HG03558 (cell line): ENCODE results near the gene KRTAP1-4.
"Not testable (repeated sequence)": the region's sequence is repeated elsewhere in the genome, so short reads cannot be mapped to it uniquely, and the experiment has no call there.

ENCODE experiments used
- ATAC-seq: cut with Tn5 transposase; IDR thresholded peaks from one replicate; pipeline ENCODE4 v1.9.1; 2021; ENCODE audit warnings: moderate number of reproducible peaks; ENCODE audit not compliant: unreplicated experiment; ENCODE audit errors: extremely low read depth

Gene KRTAP1-4, protein sequence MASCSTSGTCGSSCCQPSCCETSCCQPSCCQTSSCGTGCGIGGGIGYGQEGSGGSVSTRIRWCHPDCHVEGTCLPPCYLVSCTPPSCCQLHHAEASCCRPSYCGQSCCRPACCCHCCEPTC

DNA sequence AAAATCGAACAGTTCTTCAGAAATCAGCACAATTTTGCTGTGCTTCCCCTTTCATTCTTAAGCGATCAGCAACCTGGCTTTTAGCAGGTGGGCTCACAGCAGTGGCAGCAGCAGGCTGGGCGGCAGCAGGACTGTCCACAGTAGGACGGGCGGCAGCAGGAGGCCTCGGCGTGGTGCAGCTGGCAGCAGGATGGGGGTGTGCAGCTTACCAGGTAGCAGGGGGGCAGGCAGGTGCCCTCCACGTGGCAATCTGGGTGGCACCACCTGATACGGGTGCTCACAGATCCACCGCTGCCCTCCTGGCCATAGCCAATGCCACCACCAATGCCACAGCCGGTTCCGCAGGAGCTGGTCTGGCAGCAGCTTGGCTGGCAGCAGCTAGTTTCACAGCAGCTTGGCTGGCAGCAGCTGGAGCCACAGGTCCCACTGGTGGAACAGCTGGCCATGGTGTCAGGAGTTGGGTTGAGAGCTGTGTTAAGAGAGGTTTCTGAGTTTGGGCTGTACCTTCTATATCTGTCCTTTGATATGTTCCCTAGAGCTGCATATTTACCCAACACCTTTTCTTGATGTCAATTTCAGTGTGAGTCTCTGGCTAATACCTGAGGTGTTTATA is at the start of gene KRTAP1-4:
Gene KRTAP1-4, minus strand, starts transcription at position 563 of the 613 bp plus-strand sequence. Its CDS starts 117 bp downstream, at position 446.
- ATAC-seq = no peak

DNA sequence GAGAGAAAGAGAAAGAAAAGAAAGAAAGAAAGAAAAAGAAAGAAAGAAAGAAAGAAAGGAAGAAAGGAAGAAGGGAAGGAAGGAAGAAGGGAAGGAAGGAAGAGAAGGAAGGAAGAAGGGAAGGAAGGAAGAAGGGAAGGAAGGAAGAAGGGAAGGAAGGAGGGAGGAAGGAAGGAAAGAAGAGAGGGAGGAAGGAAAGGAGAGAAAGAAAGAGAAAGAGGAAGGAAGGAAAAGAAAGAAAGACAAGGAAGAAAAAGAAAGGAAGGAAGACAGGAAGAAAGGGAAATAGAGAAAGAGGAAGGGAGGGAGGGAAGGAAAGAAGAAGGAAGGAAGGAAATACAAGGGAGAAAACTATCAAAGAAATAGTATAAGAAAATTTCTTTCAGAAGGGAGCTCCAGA is 46.8 kb upstream of the KRTAP1-4 start:
- no peak for ATAC-seq

DNA sequence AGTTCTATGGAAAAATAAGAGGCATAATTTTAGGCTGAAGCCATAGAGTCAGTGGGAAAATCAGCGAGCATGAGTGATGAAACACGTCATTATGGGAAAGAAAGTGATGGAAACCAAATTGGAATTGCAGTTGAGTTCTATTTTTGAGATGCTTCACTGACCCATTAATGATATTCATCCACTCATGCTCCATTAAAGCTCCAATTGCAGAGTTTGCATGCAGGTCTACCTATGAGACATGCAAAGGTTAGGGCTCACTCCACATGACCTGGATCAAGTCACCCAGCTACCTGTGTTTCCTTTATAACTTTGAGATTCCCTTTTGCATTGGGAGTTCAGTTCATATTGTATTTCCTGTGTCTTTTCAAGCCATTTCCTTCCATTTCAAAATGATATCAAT is 43.7 kb upstream of the KRTAP1-4 start:
- ATAC-seq = no peak

DNA sequence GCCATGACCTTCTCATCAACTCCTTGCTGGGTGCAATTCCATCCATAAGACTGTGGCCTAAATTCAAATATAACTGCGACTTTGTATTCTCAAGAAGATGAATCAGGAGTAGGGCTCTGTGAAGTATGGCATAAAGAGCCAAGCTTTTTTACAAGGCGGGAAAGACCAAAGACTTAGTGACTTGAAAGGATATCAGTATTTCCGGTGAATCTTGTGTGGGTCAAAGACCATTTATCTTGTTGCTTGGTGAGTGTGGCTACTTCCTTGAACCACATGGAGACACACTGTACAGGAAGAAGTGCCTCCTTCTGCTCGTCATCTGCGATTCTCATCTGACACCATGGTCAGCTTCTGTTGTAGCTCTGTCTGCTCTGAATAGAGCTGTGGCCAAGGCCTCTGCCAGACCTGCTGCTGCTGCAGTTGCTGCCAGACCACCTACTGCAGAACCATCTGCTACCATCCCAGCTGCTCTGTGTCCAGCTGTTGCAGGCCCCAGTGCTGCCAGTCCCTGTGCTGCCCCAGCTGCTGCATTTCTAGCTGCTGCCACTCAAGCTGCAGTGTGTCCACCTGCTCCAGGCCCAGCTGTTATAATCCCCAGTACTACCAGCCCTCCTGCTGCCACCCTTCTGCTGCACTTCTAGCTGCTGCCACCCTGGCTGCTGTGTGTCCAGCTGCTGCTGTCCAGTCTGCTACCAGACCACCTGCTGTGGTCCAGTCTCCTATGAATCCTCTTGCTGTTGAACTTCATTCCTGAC is 41.8 kb upstream of the KRTAP1-4 start:
- ATAC-seq = no peak

DNA sequence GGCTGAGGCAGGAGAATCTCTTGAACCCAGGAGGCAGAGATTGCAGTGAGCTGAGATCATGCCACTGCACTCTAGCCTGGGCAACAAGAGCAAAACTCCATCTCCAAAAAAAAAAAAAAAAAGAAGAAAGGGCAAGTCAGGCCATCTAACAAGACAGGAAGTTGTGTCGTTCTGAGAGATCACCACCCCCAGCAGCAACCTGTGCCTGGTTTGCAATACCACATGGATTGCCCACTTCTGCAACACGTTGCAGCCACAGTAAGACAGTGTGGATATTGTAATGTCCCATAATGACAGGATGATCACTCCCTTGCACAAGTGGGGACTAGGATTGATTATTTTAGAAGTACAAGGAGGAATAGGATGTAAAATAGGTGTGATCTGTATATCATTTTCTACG is 39.0 kb upstream of the KRTAP1-4 start:
- no peak for ATAC-seq

DNA sequence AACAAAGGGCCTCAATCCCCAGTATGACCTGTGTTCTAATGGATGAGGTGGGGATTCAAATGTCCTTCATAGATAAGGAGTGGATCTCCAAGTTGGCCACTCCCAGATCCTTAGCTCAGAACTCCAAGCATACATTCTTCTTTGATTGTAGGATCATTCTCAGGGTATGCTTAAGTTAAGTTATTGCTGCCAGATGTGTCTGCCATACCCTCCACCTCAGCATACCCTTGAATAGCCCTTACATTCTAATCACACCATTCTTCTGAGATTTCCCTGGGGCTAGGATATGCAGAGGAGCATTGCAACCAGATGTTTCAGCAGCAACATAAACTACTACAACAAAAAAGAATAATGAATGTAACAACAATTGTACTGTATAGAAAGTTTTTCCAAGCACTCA is 37.3 kb upstream of the KRTAP1-4 start:
- ATAC-seq = no peak

DNA sequence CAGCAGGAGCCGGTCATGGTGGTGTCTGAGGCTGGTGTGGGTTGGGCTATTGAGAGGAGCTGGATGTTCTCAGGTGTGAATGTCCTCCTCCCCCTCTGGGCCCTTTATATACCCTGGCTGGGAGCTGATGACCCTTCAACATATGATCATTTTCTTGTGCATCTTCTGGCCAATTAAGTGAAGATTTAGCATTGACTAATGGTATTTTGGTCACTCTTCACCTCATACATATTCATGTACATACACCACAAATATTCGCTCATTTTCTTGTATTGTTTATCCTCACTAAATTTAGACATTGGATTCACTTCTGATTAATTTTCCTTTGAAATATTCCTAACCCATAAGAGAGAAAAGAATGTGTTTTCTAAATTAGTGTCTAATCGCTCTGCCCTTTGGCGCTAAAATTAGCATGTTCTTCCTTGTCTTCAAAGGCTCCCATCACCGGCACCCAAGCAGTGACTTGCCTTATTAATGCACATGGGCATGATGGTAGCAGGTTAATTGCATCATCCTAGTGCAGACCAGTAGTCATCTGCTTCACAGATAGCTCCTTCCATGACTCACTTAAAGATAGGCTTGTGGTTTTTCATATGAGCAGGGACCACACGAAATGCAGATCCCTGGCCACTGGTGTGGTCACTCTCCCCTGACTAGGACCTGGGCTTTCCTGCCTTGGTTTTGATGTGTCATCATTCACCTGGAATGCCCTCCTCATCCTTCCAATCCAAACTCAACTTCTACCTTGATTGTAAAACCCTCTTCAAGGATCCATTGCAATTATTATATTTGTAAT is 36.0 kb upstream of the KRTAP1-4 start, which contains the start of gene KRTAP2-4:
Gene KRTAP2-4, minus strand, starts transcription at position 51 of the 796 bp plus-strand sequence. Its CDS starts 34 bp downstream, at position 17.
- ATAC-seq = no peak

DNA sequence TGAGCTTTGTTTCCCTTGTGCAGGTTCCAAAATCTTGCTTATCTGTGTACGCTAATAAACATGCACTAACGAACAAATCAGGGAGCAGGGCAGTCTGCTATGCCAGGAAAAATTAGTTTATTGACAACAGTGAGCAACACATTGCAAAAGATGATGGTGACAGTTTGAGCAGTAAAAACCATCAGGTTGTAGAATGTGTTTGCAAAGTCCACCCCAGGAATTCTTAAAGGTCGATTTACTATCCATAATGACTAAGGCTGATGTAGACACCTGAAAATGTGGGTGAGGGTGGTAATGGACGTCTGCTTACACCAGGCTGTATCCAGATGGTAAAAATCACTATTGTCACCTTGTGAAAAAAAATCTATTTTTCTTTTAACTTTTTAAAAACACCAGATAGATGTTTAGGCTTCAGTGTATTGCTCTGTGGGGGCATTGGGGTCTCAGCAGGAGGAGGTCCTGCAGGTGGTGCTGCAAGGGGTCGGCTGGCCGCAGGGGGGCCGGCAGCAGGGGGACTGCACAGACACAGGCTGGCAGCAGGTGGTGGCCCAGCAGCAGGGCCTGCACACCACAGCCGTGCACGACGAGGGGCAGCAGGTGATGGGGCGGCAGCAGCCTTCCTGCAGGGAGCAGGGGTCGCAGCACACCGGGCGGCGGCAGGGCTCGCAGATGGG is 35.2 kb upstream of the KRTAP1-4 start:
- ATAC-seq = not testable (repeated sequence)

DNA sequence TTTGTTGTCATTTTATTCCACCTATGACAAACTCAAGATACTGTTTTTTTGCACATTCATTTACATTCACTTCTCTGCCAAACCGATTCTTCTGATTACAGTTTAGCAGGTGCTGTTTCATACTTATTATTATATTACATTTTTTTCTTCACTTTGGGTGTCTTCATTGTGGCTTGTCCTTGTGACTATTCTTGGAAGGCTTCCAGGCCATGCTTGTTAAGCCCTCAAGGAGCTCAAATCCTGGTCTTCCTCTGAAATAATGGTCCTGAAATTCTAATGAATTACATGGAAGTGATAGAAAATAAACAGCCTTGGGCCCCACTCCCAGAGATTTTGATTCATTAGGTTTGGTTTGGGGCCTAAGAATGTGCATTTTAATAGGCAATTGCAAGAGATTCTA is 34.3 kb upstream of the KRTAP1-4 start:
- ATAC-seq = no peak

DNA sequence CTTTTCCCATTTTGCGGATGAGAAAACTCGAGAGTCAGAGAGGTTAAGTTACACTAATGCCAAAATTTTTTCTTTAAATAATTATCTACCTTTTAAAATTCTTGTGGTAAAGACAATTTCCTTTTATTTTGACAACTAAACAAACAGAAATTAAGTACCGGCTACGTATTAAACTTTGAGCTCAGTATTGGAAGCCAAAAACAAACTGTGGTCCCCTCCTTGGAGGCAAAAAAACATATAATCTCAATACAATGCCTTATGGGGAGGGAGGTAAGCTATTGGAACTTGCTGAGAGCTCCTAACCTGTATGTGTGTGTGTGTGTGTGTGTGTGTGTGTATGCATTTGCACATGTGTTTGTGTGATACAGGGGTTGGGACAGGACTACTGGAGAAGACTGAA is 33.5 kb upstream of the KRTAP1-4 start:
- ATAC-seq = no peak

DNA sequence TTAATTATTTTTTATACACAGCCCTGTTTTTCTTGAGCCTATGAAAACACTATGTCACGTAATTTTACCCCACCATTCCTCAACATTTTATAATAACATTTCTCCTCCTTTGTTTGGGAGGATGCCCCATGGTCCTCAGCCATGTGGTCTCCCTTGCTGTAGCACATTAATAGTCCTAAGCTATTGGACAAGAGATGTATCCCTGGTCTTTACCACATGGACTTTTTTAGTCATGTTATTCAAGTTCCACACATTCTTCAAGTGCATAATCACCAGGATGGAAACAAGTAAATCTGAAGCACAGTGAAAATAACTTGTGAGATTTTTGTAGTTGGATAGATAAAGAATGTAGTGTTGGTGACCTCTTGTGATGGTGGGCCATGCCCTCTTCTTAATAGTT is 32.0 kb upstream of the KRTAP1-4 start:
- no peak for ATAC-seq

DNA sequence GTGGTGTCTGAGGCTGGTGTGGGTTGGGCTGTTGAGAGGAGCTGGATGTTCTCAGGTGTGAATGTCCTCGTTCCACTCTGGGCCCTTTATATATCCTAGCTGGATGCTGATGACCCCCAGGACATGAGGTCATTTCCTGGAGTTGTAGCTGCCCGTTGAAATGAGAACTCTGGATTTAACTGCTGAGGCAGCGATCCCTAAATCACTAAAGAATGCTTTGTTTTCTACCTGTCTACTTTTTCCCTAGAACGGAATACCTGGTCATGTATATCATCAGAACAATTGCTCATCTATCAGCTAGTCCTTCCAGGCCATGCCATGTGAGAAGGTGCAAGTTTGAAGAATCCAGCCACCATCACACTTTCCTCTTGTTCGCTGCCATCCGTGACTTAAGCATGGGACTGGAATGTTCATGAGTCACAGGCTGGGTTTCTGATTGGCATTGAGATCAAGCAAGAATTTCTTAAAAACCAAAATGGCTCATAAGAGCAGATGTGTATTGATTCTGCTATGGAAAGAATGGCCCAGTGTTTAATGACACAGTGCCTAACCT is 30.1 kb upstream of the KRTAP1-4 start, which contains the start of gene KRTAP2-3:
Gene KRTAP2-3, minus strand, starts transcription at position 63 of the 553 bp plus-strand sequence. CDS start 64 bp downstream, outside the sequence.
- ATAC-seq = no peak

DNA sequence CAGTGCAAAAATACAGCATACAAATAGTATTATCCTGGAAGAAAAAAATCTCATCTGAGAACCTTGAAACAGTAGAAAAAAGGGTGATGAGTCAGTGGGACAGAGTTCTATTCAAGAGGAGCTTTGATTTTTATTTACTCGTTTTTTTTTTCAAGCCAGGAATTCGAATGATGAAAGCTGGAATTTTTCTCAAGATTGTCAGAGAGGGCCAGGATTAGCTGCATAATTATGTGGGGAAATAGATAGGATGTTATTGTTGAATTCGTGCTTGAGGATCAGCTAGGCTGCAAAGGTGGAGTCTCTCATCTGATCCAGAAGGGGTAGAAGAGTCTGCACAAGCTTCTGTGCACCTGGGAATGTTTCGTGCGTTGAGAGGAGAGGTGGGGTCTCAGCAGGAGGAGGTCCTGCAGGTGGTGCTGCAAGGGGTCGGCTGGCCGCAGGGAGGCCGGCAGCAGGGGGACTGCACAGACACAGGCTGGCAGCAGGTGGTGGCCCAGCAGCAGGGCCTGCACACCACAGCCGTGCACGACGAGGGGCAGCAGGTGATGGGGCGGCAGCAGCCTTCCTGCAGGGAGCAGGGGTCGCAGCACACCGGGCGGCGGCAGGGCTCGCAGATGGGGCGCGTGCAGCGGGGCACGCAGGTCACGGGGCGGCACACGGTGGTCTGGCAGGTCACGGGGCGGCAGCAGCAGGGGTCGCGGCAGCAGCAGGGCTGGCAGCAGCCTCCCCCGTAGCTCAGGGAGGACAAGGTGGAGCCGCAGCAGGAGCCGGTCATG is 29.5 kb upstream of the KRTAP1-4 start:
- not testable (repeated sequence) for ATAC-seq

DNA sequence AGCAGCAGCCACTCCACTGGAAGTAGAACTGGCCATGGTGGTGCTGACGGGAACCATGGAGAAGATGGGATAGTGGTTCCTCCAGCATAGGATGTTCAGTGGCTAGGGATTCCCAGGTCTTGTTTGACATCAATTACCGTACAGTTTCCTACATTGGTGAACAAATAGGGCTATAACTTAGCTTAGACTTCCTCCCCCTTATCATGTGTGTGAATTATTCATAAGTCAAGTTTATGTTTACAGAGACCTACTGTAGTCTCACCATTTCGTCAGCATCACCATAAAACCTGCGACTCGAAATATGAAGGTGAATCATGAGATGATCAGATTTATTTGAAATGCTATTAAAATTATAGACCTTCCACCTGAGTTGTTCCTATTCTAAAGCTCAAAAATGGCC is 28.7 kb upstream of the KRTAP1-4 start:
- ATAC-seq = no peak

DNA sequence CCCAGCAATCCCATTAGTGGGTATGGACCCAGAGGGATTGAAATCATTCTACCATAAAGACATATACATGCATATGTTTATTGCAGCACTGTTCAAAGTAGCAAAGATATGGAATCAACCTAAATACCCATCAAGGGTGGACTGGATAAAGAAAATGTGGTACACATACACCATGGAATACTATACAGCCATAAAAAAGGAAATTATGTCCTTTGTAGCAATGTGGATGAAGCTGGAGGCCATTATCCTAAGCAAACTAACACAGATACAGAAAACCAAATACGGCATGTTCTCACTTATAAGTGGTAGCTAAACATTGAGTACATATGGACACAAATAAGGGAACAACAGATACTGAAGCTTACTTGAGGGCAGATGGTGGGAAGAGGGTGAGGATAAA is 27.6 kb upstream of the KRTAP1-4 start:
- ATAC-seq = no peak

DNA sequence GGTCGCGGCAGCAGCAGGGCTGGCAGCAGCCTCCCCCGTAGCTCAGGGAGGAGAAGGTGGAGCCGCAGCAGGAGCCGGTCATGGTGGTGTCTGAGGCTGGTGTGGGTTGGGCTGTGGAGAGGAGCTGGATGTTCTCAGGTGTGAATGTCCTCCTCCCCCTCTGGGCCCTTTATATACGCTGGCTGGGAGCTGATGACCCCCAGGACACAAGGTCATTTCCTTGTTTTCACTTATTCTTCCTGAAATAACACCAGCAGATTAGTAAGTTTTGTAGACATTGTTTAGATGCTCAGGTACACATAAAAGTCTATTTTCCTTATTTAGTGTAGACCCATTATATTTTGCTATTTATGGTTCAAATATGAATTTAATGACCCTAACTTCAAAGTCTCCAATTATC is 25.1 kb upstream of the KRTAP1-4 start, which contains the start of gene KRTAP2-2:
Gene KRTAP2-2, minus strand, starts transcription at position 101 of the 400 bp plus-strand sequence. Its CDS starts 19 bp downstream, at position 82.
- not testable (repeated sequence) for ATAC-seq

DNA sequence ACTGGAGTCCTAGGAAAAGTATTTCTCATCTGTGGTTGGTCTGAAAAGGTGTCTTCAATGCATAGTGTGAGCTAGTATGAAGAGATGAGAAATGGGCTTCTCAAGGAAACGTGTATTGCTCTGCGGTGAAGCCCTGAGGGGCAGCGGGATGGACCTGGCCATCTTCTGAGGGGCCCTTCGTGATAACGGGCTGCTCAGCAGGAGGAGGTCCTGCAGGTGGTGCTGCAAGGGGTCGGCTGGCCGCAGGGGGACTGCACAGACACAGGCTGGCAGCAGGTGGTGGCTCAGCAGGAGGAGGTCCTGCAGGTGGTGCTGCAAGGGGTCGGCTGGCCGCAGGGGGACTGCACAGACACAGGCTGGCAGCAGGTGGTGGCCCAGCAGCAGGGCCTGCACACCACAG is 24.6 kb upstream of the KRTAP1-4 start:
- ATAC-seq = not testable (repeated sequence)

DNA sequence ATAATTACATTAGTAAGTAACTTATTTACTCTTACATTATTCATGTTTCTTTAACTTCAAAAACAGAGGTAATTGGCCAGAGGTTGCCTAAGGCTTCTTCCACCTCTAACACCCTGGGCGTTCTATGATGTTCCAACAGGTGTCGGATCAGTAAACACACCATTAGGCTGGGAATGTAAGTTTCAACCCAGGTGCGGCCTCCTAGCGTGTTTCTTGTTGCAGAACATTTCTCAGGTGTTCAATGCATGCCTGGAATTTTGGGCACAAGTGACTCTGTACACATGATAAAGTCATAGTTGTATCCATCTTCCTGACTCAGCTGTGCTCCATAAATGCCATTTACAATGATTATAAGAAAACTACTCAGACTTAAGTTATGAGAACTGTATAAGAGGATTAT is 24.0 kb upstream of the KRTAP1-4 start:
- no peak for ATAC-seq

DNA sequence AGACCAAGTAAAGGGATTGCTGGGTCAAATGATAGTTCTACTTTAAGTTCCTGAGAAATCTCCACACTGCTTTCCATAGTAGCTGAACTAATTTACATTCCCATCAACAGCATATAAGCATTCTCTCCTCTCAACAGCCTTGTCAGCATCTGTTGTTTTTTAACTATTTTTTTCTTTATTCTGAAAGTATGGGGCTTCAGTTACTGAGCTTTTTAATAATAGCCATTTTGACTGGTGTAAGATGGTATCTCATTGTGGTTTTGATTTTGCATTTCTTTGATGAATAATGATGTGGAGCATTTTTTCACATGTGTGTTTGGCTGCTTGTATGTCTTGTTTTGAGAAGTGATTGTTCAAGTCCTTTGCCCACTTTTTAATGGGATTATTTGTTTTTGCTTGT is 22.6 kb upstream of the KRTAP1-4 start:
- no peak for ATAC-seq
